Sciatic nerve (tissue), 2 donors: ENCODE measurements around the gene HLTF. TPM values are rescaled to one million over a fixed set of nuclear protein-coding genes. Genes with fewer than 3 reads are reported as not detected.

Source experiments
- ATAC-seq: fragments of 200-7000 bp; cut with Tn5 transposase; one replicate; pipeline ENCODE4 v1.9.1; 2020; ENCODE audit warnings: mild to moderate bottlenecking, moderate library complexity
- DNase-seq: peaks from one replicate; pipeline ENCODE4 v3.0.0-alpha.2; 2020; ENCODE audit warnings: low spot score
- intact Hi-C: fragments of 100-400 bp; cut with DNase I; formaldehyde crosslinking; loops from one replicate; pipeline ENCODE4 v1.14.2; 2022
- total RNA-seq: library from RNA; stranded (reverse); fragmentation: NEBNext Ultra II Directional; extraction: Animal tissue kit (Norgen Biotek cat#: 25700); gene quantifications from one replicate; pipeline ENCODE4 v1.2.1, GENCODE V29; 2021
- donor health status: DM: no; HTN: no; CAD: no.
- donor health status: DM: no; HTN: no; CAD: no.

The HLTF gene
- total RNA-seq, 1 donor from 2014 or later = 33.6 TPM

DNA sequence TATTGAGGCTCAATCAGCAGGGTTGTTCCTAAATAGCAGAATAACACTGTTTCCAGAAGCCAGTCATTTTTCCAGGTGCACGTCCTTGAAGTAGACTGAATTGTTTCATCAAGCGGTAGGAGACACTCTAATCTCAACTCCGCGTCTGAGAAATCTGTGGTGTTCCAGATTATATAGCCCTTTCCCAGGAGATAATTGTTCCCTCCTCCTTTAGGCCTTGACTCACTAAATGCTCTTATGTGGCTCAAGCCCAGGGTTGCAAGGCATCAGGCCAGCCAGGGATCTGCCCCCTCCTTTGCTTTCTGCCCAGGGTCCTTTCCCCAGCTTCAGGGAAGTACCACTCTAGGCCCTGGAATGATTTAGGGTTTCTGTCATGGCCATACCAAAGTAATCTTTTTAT, 5.7 kb upstream of the HLTF start:
- DNase-seq = no peak
- intact Hi-C loops = no loop called here

DNA sequence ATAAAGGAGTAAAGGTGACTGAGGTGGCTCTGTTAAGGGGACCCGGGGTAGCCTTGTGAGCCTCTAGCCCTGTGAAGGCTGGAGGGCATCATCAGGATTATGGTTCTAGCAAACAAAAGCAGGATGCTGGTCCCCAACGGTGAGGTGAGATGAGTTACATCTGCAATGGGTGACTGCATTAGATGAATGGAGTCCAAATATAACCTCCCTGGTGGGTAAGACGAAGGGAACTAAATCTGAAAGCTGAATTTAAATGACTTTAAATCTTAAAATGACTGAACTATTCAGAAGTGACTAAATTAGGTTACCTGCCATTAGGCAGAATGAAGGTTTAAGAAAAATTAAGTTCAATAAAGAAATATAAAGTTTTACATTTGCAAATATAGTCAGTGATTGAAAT, 4.6 kb upstream of the HLTF start:
- ATAC-seq (no peak), DNase-seq (no peak)
- intact Hi-C loops = no loop called here

More for the DNA sequence above, 5.7 kb upstream of the HLTF start:
- no peak for ATAC-seq

DNA sequence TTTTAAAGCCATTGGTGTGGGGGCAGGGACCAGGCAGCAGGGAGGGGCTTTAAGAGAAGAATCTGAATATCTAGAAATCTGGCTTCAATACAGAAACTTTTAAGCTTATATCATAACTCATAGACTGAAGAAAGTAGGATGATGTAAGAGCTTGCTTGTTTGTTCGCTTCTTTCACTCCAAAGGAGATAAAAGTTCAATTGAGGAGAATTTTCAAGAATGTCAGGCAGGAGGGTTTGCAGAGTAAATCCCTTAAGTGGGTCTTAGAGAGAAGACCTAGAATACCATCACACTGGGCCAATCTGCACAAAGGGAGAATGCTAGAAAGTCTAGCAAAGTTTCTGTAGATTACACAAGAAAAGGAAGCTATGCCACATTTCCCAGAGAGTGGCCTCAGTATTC, 4.1 kb upstream of the HLTF start:
- DNase-seq (no peak), ATAC-seq (no peak)
- intact Hi-C loops = no loop called here

DNA sequence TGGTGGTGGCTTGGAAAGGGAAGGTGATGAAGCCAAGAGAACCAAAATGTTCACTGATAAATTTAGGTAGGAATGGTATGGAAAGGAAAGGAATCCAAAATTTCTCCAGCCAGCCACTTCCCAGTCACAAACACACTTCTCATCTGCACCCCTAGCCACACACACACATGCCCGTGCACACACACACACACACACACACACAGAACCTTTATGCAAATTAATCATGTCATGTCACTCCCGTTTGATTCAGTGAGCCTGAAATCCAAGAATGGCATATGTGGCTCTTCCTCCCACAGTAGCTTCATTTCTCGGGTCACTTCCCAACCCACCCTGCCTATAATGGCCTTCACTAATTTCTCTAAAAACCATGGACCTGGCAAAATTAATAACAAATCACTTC, 3.1 kb upstream of the HLTF start:
- DNase-seq (no peak), ATAC-seq (no peak)
- intact Hi-C loops = no loop called here

DNA sequence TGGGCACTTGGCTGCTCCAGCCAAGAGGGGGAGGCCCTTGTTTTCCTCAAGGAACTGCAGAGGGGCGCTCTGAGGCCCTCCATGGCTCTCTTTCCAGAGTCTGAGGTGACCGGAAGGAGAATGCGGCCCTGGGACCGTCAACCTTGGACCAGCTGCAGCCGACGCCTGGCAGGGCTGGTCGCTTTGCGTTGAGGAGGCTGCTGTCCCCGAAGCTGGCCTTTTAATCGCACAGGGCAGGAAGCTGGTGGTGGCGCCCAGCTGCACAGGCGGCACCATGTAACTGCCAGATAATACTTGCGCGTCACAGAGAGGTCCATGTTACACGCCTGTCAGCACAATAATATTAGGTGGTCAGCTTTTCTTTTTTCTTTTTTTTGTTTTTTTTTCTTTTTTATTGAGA, 875 bp upstream of the HLTF start:
- no peak for ATAC-seq
- intact Hi-C loops = no loop called here

DNA sequence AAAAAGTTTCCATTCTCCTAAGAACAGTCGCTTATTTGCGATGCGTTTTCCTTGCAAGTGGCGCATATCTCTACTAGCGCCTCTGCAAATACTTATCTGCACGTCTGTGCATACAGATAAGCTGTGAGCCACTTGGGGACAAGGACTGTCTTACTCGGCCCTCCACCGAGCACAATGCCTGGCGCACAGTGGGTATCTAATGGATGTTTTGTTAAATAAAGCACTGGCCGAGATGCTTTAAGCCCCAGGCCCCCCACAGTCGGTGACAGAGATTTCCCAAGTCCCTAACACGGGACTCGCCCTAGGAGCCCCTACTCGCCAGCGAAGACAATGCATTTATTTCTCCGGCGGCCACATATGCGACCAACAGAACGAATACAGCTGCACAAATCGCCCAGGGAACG, 503 bp downstream of the HLTF start:
- DNase-seq = no peak
- peak; percentile 71 for ATAC-seq
- intact Hi-C loops = no loop called here

More for the DNA sequence above, 875 bp upstream of the HLTF start:
- no peak for DNase-seq

DNA sequence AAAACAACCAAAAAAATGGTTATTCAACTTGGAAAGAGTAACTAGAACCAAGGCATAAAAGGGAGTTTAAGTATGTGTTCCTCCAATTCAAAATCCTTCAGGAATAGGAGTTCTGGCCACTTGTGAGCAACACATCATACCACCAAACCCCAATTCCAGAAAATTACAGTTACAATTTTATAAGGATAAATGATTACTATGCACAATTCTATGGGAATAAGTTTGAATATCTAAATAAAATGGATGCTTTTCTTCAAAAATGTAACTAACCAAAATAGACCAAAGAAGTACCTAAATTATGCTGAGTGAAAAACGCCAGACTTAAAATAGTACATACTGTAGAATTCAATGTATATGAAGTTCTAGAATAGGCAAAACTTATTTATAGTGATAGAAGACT, 4.6 kb downstream of the HLTF start:
- ATAC-seq (no peak), DNase-seq (no peak)
- intact Hi-C loops = no loop called here

DNA sequence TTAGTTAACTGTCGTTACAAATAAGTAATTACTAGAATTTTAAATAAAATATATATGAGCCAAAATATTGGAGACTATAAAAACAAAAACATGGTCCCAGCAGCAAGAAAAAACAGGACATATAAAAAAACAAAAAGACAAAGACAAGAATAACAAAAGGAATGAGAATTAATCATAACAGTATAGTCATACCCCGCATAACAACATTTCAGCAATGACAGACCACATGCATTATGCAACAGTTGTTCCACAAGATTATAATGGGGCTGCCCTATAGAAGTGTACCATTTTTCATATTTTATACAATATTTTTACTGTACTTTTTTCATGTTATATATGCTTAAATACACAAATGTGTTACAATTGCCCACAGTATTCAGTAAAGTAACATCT, 5.6 kb downstream of the HLTF start:
- no peak for DNase-seq
- intact Hi-C loops = no loop called here
- ATAC-seq = no peak

DNA sequence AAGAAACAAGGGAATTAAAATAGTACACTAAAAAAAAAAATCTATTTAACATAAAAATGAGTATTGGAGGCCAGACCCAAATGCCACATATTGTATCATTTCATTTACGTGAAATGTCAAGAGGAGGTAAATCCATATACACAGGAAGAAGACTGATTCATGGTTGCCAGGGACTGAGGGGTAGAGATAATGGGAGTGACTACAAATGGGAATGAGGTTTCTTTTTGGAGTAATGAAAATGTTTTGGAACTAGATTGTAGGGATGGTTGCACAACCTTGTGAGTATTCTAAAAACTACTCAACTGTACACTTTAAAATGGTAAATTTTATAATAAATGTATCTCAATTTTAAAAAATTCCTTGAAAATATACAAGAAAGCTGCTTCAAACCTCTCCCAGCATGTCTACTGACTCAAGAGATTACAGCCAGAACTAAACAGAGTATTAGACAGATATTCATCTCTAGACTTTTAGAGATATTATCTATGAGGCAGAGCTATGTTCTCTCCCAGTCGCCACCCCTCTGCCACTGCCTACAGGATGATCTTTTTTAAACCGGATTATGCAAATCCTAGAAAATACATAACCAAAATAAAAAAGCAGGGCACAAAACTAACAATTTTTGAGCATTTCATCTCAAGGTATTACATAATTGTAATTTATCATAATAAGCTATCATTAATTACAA, 6.2 kb downstream of the HLTF start:
- no peak for DNase-seq
- intact Hi-C loops = no loop called here
- no peak for ATAC-seq

DNA sequence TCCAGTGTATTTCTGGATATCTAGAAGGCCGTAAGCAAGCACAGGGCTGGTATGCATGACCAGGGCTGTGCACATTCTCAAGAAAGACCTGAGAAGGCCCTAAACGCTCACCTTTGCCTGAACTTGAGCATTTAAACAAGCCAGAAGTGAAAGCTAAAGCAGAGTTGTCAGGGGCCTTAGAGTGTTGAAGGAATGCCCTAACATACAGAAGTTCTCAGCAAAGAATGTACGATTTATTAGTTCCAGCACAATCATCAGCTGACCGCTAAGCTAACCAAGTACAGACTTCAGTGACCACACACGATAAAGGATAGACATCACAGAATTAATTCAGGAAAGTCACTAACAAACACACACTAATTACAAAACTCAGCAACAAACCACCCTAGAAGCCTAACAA, 8.7 kb downstream of the HLTF start:
- no peak for ATAC-seq
- intact Hi-C loops = no loop called here

DNA sequence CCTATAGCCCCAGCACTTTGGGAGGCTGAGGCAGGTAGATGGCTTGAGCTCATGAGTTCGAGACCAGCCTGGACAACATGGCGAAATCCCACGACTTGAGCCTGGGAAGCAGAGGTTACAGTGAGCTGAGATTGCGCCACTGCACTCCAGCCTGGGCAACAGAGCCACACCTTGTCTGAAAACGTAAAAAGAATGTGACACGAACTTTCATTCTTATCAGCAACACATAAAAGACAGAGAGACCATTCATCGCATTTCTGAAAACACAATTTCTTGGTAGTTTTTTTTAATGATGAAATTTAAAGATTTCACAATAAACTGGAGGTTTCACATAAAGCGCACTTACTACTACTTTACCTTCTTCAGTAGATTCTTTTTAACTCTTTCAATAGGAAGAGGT, 18.4 kb downstream of the HLTF start:
- DNase-seq (no peak), ATAC-seq (no peak)
- intact Hi-C loops = no loop called here

More for the DNA sequence above, 8.7 kb downstream of the HLTF start:
- no peak for DNase-seq

DNA sequence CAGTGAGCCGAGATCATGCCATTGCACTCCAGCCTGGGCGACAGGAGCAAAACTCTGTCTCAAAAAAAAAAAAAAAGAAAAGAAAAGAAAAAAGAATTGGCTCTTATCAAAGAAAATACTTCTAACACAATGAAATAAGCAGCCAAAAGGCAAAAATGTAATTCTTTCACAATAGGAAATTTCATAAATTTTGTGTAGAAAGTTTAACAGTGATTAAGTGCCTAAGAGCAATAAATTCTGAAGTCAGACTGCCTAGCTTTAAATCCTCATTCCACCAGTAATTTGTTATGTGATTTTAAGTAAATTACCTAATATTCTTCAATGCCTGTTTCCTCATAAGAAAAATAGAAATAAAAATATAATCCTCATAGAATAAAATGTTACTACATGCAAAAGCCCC, 24.6 kb downstream of the HLTF start:
- no peak for ATAC-seq
- intact Hi-C loops = no loop called here
- no peak for DNase-seq

DNA sequence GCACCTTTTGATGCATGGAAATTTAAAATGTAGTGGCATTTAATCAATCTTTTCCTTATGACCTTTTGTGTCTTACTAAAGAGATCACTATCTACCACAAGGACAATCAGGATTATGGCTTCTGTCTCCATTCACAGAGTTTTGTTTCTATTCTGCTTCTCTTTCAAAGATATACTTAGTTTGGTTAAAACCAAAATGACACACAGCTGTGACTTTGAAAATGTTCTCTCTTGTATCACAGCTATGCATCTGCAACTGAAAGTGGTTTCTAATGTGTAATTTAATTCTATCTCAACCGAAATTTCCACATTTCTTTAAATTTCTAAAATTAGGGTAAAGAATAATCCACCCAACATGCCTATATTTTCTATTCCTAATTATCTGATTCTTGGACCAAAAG, 27.7 kb downstream of the HLTF start:
- DNase-seq (no peak), ATAC-seq (no peak)
- intact Hi-C loops = loop anchor here (2.0 kb wide), 1 partner anchor 44 kb away; no protein-coding TSS in a partner anchor

DNA sequence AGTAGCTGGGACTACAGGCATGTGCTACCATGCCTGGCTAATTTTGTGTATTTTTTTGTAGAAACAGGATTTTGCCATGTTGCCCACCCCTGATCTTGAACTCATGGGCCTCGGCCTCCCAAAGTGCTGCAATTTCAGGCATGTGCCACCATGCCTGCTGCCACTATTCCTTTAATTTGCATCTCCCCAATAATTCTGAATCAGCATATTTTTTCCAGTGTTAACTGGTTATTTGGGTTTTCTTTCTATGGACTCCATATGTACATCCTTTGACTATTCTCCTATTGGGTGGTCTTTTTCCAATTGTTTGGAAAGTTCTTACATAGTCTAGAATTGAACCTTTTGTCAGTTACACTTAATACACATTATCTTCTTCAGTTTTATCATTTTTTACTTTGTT, 28.1 kb downstream of the HLTF start:
- DNase-seq (no peak), ATAC-seq (no peak)
- intact Hi-C loops = loop anchor here (2.0 kb wide), 1 partner anchor 43 kb away; no protein-coding TSS in a partner anchor

DNA sequence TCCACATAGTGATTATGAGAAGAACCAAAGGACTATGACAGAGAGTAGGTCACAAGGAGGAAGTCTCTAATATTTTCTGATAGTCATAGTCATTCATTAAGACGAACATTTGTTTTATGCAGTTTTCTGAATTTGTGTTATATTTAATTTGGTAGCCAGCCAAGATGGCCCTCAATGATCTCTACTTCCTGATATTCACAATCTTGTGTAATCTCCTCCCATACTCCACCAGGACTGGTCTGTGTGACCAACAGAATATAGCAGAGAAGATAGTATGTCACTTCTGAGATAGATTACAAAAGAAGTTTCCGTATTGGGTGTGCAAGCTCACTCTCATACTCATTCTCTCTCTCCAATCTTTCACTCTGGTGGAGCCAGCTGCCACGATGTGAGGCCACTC, 30.8 kb downstream of the HLTF start:
- intact Hi-C loops = no loop called here
- no peak for DNase-seq
- ATAC-seq = no peak

DNA sequence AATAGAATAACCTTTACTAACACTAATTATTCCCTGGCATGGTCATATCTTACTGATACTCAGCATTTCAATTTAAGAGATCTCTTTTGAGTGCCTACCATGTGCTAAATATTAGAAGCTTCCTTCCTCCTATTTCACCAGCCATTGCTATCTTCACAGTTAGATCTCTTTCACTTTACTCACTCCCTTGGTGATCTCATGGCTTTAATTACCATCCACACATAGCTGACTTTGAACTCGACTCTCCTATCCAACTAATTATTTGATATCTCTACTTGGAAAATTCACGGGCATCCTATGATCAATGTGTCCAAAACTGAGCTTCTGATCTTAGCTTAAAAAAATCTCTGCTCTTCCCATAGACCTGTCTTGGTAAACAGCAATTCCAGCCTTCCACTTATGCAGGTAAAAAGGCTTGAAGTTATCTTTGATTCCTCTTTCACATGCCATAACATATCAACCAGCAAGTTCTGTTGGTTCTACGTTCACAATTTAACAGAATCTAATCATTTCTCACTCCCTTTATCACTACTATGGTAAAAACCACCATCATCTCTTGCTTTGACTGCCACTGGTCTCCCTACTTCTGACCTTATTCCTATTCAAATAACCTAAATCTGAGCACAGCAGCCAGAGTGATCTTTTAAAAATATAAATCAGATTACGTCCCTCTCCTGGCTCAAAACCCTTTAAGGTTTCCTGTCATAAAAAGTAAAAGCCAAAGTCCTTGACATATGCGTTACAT, 41.8 kb downstream of the HLTF start:
- intact Hi-C loops = no loop called here
- ATAC-seq = no peak

DNA sequence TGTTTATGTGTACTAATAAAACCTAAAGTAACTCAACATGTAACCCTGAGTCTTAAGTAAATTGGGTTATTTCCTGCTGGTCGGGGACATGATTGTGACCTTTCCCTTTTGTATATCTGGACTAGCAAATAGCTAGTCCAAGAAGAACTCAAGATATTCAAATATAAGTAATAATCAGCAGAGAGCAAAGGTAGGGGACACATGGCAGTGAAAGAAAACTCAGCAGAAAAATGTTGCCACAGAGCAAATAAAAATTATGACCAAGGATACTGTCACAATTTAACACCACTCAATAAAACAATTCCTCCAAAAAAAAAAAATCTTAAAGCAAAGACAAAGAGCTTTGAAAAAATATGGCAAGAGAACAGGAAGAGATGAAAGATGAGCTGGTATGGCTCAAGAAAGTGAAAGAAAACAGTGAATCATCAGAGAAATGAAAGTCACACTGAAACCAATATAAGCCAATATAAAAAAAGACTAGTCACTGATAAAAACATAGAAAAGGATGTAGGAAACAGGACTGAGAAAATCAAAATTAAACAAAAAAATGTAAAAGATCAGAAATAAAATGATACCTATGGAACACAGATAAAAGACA, 43.4 kb downstream of the HLTF start:
- intact Hi-C loops = no loop called here
- no peak for DNase-seq
- no peak for ATAC-seq

More for the DNA sequence above, 41.8 kb downstream of the HLTF start:
- no peak for DNase-seq

DNA sequence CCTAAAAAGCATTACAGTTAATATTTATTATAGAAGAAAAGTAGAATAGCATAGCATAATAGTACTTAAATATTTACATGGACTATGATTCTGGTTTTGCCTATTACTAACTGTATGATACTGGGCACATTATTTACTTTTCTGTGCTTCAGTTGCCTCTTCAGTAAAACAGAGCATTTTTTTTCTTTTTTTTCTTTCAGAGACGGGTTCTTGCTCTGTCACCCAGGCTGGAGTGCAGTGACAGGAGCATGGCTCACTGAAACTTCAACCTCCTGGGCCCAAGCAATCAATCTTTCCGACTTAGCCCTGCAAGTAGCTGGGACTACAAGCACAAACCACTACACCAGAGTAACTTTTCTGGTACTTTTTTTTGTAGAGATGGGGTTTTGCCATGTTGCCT, 48.0 kb downstream of the HLTF start:
- ATAC-seq = no peak
- DNase-seq = no peak
- intact Hi-C loops = no loop called here

DNA sequence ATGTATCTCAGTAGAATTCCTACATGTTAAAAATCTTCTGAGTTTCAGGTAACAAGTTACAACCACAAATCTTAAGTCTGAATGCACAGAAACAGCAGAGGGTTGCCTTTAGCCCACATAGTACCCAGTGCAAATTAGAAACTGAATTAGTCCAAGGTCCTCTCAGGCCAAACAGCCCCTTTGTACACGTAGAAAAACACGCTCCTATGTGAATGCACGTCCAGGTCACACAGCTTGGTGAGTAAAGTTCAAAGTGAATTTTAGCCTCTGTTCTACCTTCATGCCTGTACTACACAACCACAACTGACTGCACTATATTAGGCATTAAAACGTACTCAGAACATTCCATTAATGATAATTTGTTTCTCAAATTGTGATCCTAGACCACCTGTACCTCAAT, 48.6 kb downstream of the HLTF start:
- DNase-seq = no peak
- intact Hi-C loops = no loop called here

DNA sequence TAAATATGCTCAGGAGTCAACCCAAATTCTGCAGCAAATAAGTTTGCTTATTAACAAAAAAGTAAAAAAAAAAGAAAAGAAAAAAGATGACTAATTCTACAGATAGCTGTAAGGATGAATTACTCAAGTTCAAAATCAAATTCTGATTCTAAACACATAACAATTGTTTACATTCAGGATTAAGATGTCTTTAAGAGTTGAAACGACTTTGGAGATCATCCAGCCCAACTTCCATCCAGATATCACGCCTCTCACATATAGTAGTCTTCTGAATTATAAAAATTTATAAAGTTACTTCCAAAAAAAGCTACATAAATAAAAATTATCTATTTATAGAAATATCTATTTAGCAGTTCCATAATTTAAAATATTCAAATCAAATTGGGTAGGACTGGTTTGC, 55.2 kb downstream of the HLTF start:
- ATAC-seq = no peak
- intact Hi-C loops = no loop called here
- no peak for DNase-seq

More for the DNA sequence above, 48.6 kb downstream of the HLTF start:
- ATAC-seq = no peak
